ENCODE data around the gene GMIP. TPM values are rescaled to one million over a fixed set of nuclear protein-coding genes. Genes with fewer than 3 reads are reported as not detected.

Gene GMIP
- total RNA-seq, 1 experiment from 2014 or later = 18.1 TPM

DNA sequence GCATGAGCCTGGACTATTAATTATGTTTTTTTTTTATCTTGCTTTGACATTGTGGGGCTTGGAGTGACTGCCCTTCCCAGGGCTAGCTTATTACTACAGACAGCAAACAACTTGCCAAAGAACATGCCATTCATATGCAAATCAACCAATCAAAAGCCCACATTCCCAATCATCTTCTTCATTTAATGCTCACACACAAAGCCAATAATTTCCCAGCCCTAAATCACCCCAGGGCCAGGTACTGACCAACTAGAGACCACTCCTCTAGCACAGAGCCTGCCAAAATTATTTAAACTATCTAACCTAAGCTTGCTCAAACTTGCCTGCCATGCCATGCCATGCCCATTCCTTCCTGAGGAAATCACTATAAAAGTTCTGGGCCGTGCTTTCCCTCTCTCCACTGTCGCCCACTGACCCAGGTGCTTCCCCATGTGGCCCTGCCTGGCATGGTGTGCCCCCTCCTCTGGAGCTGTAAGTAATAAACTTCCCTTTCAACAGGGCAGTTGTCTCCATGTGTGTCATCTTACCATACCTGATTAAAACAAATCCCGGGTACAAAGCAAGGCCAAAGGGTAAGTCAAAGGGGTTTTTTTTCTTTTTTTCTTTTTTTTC lies 40.6 kb downstream of the GMIP start:
- CTCF ChIA-PET = no interaction called here

DNA sequence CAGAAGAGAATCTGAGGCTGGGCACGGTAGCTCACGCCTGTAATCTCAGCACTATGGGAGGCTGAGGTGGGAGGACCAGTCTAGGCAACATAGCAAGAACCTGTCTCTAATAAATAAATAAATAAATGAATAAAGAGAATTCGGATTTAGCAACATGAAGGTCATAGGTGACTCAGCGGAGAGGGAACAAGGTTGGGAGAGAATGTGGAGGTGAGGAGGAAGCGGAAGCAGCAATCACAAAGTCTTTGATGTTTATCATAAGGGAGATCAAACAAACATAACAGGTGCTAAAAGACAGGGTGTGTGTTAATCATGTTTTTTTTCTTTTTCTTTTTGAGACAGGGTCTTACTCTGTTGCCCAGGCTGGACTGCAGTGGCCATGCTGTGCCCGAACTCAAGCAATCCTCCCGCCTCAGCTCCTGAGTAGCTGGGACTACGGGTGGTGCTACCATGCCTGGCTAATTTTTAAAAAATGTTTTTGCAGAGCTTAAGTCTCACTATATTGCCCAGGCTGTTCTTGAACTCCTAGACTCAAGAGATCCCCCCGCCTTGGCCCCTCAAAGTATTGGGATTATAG lies 41.2 kb downstream of the GMIP start:
- intact Hi-C loops (cut with micrococcal nuclease; ENCODE audit: unreplicated experiment) (no loop called here), in situ Hi-C loops (cut with HindIII; ENCODE audit: low pct_unique_long_range_greater_than_20kb, low sequenced_read_pairs) (no loop called here)
- ATAC-seq = no peak
- no peak for TF ChIP-seq SIN3A (IDR thresholded peaks at IDR 0.05; ENCODE audit: borderline replicate concordance, insufficient read depth, low read depth, low read length)
- TF ChIP-seq, protein P1, sequence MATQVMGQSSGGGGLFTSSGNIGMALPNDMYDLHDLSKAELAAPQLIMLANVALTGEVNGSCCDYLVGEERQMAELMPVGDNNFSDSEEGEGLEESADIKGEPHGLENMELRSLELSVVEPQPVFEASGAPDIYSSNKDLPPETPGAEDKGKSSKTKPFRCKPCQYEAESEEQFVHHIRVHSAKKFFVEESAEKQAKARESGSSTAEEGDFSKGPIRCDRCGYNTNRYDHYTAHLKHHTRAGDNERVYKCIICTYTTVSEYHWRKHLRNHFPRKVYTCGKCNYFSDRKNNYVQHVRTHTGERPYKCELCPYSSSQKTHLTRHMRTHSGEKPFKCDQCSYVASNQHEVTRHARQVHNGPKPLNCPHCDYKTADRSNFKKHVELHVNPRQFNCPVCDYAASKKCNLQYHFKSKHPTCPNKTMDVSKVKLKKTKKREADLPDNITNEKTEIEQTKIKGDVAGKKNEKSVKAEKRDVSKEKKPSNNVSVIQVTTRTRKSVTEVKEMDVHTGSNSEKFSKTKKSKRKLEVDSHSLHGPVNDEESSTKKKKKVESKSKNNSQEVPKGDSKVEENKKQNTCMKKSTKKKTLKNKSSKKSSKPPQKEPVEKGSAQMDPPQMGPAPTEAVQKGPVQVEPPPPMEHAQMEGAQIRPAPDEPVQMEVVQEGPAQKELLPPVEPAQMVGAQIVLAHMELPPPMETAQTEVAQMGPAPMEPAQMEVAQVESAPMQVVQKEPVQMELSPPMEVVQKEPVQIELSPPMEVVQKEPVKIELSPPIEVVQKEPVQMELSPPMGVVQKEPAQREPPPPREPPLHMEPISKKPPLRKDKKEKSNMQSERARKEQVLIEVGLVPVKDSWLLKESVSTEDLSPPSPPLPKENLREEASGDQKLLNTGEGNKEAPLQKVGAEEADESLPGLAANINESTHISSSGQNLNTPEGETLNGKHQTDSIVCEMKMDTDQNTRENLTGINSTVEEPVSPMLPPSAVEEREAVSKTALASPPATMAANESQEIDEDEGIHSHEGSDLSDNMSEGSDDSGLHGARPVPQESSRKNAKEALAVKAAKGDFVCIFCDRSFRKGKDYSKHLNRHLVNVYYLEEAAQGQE (IDR thresholded peaks at IDR 0.05; ENCODE audit: insufficient read depth in 1 of 2, low read depth in 2 of 2, low read length in 1 of 2) = no peak
- TF ChIP-seq POLR2AphosphoS5 (IDR thresholded peaks at IDR 0.05; ENCODE audit: low read depth, low read length) = no peak
- TF ChIP-seq, protein P2, sequence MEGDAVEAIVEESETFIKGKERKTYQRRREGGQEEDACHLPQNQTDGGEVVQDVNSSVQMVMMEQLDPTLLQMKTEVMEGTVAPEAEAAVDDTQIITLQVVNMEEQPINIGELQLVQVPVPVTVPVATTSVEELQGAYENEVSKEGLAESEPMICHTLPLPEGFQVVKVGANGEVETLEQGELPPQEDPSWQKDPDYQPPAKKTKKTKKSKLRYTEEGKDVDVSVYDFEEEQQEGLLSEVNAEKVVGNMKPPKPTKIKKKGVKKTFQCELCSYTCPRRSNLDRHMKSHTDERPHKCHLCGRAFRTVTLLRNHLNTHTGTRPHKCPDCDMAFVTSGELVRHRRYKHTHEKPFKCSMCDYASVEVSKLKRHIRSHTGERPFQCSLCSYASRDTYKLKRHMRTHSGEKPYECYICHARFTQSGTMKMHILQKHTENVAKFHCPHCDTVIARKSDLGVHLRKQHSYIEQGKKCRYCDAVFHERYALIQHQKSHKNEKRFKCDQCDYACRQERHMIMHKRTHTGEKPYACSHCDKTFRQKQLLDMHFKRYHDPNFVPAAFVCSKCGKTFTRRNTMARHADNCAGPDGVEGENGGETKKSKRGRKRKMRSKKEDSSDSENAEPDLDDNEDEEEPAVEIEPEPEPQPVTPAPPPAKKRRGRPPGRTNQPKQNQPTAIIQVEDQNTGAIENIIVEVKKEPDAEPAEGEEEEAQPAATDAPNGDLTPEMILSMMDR (IDR thresholded peaks at IDR 0.05) = no peak
- no peak for TF ChIP-seq TCF7L2 (IDR thresholded peaks at IDR 0.05; ENCODE audit: low read depth, low read length)
- ChIA-PET CTCF (no interaction called here), POLR2A (no interaction called here)
- peaks cover 5% of the 10 kb centered on the region for H3K4me1 ChIP-seq (ENCODE audit: control insufficient read depth, insufficient read depth, low read length)
- H3K27me3 ChIP-seq (ENCODE audit: control insufficient read depth, insufficient read depth, low read length) = no peaks in the 10 kb centered on the region
- no peaks in the 10 kb centered on the region for H3K36me3 ChIP-seq (ENCODE audit: control insufficient read depth, insufficient read depth, low read length)
- no peak for DNase-seq (ENCODE audit: low read depth, low spot score)
- no peak overlapping the region for H3K4me3 ChIP-seq (ENCODE audit: low read depth in 2 of 2, low read length in 2 of 2)
- H3K27ac ChIP-seq (ENCODE audit: low read length) = no peak overlapping the region
- H3K9me3 ChIP-seq (ENCODE audit: control insufficient read depth, insufficient read depth, low read depth, low read length) = no peaks in the 10 kb centered on the region
- no TSS peak for BruUV-seq (replicated peaks)

More for the DNA sequence above, 40.6 kb downstream of the GMIP start:
- in situ Hi-C loops (cut with HindIII; ENCODE audit: low pct_unique_long_range_greater_than_20kb, low sequenced_read_pairs) (no loop called here), intact Hi-C loops (cut with micrococcal nuclease; ENCODE audit: unreplicated experiment) (no loop called here)
- peaks cover 5% of the 10 kb centered on the region for H3K4me1 ChIP-seq (ENCODE audit: control insufficient read depth, insufficient read depth, low read length)
- DNase-seq (ENCODE audit: low read depth, low spot score) (no peak), ATAC-seq (no peak)
- no peak overlapping the region for H3K27ac ChIP-seq (ENCODE audit: low read length)
- BruUV-seq (replicated peaks) = no TSS peak
- H3K27me3 ChIP-seq (ENCODE audit: control insufficient read depth, insufficient read depth, low read length) = no peaks in the 10 kb centered on the region
- no peaks in the 10 kb centered on the region for H3K36me3 ChIP-seq (ENCODE audit: control insufficient read depth, insufficient read depth, low read length)
- POLR2A ChIA-PET = no interaction called here
- TF ChIP-seq, protein P1 (IDR thresholded peaks at IDR 0.05; ENCODE audit: insufficient read depth in 1 of 2, low read depth in 2 of 2, low read length in 1 of 2) = no peak
- no peak for TF ChIP-seq TCF7L2 (IDR thresholded peaks at IDR 0.05; ENCODE audit: low read depth, low read length)
- TF ChIP-seq SIN3A (IDR thresholded peaks at IDR 0.05; ENCODE audit: borderline replicate concordance, insufficient read depth, low read depth, low read length) = no peak
- no peak for TF ChIP-seq POLR2AphosphoS5 (IDR thresholded peaks at IDR 0.05; ENCODE audit: low read depth, low read length)
- TF ChIP-seq, protein P2 (IDR thresholded peaks at IDR 0.05) = no peak
- no peak overlapping the region for H3K4me3 ChIP-seq (ENCODE audit: low read depth in 2 of 2, low read length in 2 of 2)
- no peaks in the 10 kb centered on the region for H3K9me3 ChIP-seq (ENCODE audit: control insufficient read depth, insufficient read depth, low read depth, low read length)

Measured in Panc1 (cell line).